Natural killer cell (primary cell): ENCODE results near the gene MAIP1. TPM values are rescaled to one million over a fixed set of nuclear protein-coding genes. Genes with fewer than 3 reads are reported as not detected.
A peak's percentile ranks its signal among the peaks of the same experiment; 100 is the strongest.

ENCODE experiments used
- ATAC-seq, 3 donors: fragments of 150-1000 bp in 2 of 3; fragments of 200-7000 bp in 1 of 3; cut with Tn5 transposase; 1 replicate in 1 of 3; 2 replicates in 2 of 3; pipeline ENCODE4 v1.10.0; 2021; ENCODE audit warnings: mild to moderate bottlenecking in 2 of 3, moderate library complexity in 2 of 3
- DNase-seq, 2 donors: peaks; one replicate each; pipeline versions ENCODE4 v3.0.0 to v3.0.0-alpha.2; 2013 to 2021; ENCODE audit warnings: mixed read lengths in 1 of 2
- H3K27ac ChIP-seq: one replicate; pipeline ENCODE4 v1.5.1; 2013; ENCODE audit warnings: mild to moderate bottlenecking, low read length
- H3K27me3 ChIP-seq: one replicate; pipeline ENCODE4 v1.6.1; 2013; ENCODE audit warnings: low read length; ENCODE audit not compliant: control insufficient read depth, insufficient read depth
- H3K36me3 ChIP-seq: one replicate; pipeline ENCODE4 v1.6.1; 2013; ENCODE audit warnings: low read length; ENCODE audit not compliant: control insufficient read depth, insufficient read depth
- H3K4me1 ChIP-seq: one replicate; pipeline ENCODE4 v1.6.1; 2013; ENCODE audit warnings: low read length; ENCODE audit not compliant: control insufficient read depth, insufficient read depth
- H3K4me3 ChIP-seq: one replicate; pipeline ENCODE4 v1.5.1; 2013; ENCODE audit warnings: low read length
- H3K9me3 ChIP-seq: one replicate; pipeline ENCODE4 v1.6.1; 2013; ENCODE audit warnings: low read length; ENCODE audit not compliant: control insufficient read depth, insufficient read depth
- H3K27ac Mint-ChIP-seq, 2 donors: one replicate each; pipeline ENCODE4 v1.8.0; 2022; ENCODE audit warnings: mild to moderate bottlenecking in 2 of 2, mixed read lengths in 2 of 2, moderate library complexity in 1 of 2
- H3K27me3 Mint-ChIP-seq, 2 donors: one replicate each; pipeline ENCODE4 v1.8.0; 2022; ENCODE audit warnings: low read depth in 2 of 2, mixed read lengths in 2 of 2
- H3K36me3 Mint-ChIP-seq: one replicate; pipeline ENCODE4 v1.8.0; 2022; ENCODE audit warnings: mixed read lengths
- H3K4me1 Mint-ChIP-seq, 2 donors: one replicate each; pipeline ENCODE4 v1.8.0; 2022; ENCODE audit warnings: mixed read lengths in 2 of 2
- H3K4me3 Mint-ChIP-seq: one replicate; pipeline ENCODE4 v1.8.0; 2022; ENCODE audit warnings: mild to moderate bottlenecking, moderate library complexity, mixed read lengths
- H3K9me3 Mint-ChIP-seq, 2 donors: one replicate each; pipeline ENCODE4 v1.8.0; 2022; ENCODE audit warnings: mixed read lengths in 2 of 2
- WGBS: methylation state at CpG from one replicate; pipeline ENCODE4 v1.1.7; 2013; ENCODE audit warnings: missing lambda C conversion rate; ENCODE audit not compliant: insufficient coverage; 5-methylcytosine and 5-hydroxymethylcytosine counted together
- intact Hi-C: fragments of 100-400 bp; cut with micrococcal nuclease; formaldehyde crosslinking; loops from one replicate; pipeline ENCODE4 v1.14.2; 2022
- total RNA-seq, 4 donors: library from RNA; stranded (reverse); fragments of 120-200 nt in 1 of 4; gene quantifications; one replicate each; pipeline versions ENCODE4 v1.2.3 to v1.2.4, GENCODE V29; 2013 to 2022
- TF ChIP-seq, protein P1 (sequence below): fragments of 200-600 bp; IDR thresholded peaks from one replicate; pipeline ENCODE4 v1.8.0; 2022; ENCODE audit warnings: antibody characterized with exemption

The MAIP1 gene
- total RNA-seq, 3 donors from 2014 or later (not counting 1 experiment from before 2014, with no cell fraction given), result 23.5 to 26.4 (median 23.6) TPM

DNA sequence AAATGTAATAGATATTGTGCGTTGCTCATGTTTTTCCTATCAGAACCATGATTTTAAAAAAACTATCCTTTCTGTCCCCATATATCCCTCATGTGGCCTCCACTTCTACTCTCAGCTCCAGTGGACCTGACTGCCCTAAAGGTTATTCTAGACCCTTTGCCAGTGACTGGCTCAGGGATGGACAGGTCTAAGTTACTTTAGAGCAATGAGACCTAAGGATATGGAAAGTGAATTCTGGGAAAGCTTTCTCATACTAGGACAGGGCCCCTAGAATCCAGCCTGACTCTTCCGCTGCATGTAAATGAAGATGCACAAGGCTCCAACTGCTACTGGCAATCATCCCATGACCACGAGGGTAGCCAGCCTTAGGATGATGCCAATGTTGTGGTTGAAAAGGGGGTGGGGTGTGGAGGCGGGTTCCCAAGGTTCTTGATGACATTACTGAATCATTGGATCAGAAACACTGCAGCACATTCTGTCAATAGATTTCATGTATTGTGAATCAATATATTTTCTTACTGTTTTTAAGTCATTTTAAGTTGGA is 23.0 kb upstream of the MAIP1 start:
- H3K4me3 ChIP-seq, result no peak overlapping the region
- intact Hi-C loops, result no loop called here
- no peaks in the 10 kb centered on the region for H3K9me3 Mint-ChIP-seq
- H3K36me3 ChIP-seq, result peaks cover 33% of the 10 kb centered on the region
- H3K27ac ChIP-seq, result no peak overlapping the region
- H3K27ac Mint-ChIP-seq, result no peak overlapping the region
- H3K27me3 Mint-ChIP-seq, result no peaks in the 10 kb centered on the region
- no peaks in the 10 kb centered on the region for H3K36me3 Mint-ChIP-seq
- no peaks in the 10 kb centered on the region for H3K4me1 Mint-ChIP-seq
- no peaks in the 10 kb centered on the region for H3K4me1 ChIP-seq
- H3K4me3 Mint-ChIP-seq, result no peak overlapping the region
- no peaks in the 10 kb centered on the region for H3K9me3 ChIP-seq
- no peaks in the 10 kb centered on the region for H3K27me3 ChIP-seq
- 77% methylated on average over 4 of the region's 4 CpGs for WGBS
- ATAC-seq (no peak), DNase-seq (no peak)
- TF ChIP-seq, protein P1, sequence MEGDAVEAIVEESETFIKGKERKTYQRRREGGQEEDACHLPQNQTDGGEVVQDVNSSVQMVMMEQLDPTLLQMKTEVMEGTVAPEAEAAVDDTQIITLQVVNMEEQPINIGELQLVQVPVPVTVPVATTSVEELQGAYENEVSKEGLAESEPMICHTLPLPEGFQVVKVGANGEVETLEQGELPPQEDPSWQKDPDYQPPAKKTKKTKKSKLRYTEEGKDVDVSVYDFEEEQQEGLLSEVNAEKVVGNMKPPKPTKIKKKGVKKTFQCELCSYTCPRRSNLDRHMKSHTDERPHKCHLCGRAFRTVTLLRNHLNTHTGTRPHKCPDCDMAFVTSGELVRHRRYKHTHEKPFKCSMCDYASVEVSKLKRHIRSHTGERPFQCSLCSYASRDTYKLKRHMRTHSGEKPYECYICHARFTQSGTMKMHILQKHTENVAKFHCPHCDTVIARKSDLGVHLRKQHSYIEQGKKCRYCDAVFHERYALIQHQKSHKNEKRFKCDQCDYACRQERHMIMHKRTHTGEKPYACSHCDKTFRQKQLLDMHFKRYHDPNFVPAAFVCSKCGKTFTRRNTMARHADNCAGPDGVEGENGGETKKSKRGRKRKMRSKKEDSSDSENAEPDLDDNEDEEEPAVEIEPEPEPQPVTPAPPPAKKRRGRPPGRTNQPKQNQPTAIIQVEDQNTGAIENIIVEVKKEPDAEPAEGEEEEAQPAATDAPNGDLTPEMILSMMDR, result no peak

DNA sequence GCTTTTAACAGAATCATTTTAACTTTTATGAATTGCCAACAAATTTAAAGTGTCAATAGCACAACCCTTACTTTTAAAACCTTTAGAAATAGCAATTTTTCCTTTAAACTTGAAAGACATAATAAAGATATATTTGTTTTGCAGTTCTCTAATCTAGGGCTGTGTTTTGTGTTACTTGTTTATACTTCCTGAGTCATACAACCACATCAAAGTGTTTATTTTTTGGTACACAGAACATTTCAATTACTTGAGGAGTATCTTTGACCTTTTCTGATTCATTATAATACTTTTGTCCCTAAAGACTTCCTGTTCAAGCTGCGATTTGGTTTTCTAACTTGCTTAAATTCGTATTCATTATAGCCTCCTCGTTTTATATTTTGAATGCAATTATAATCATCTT is 21.9 kb upstream of the MAIP1 start:
- DNase-seq (no peak), ATAC-seq (no peak)
- H3K9me3 ChIP-seq, result no peaks in the 10 kb centered on the region
- no peaks in the 10 kb centered on the region for H3K36me3 Mint-ChIP-seq
- no peak overlapping the region for H3K4me3 Mint-ChIP-seq
- no peaks in the 10 kb centered on the region for H3K27me3 ChIP-seq
- no peak overlapping the region for H3K27ac Mint-ChIP-seq
- intact Hi-C loops, result no loop called here
- H3K27ac ChIP-seq, result no peak overlapping the region
- no peaks in the 10 kb centered on the region for H3K9me3 Mint-ChIP-seq
- peaks cover 36% of the 10 kb centered on the region for H3K36me3 ChIP-seq
- no peak overlapping the region for H3K4me3 ChIP-seq
- no peaks in the 10 kb centered on the region for H3K27me3 Mint-ChIP-seq
- H3K4me1 Mint-ChIP-seq, result no peaks in the 10 kb centered on the region
- no peaks in the 10 kb centered on the region for H3K4me1 ChIP-seq
- TF ChIP-seq, protein P1, result no peak
- WGBS, result no CpG with 5 or more reads among the region's 3 CpGs

DNA sequence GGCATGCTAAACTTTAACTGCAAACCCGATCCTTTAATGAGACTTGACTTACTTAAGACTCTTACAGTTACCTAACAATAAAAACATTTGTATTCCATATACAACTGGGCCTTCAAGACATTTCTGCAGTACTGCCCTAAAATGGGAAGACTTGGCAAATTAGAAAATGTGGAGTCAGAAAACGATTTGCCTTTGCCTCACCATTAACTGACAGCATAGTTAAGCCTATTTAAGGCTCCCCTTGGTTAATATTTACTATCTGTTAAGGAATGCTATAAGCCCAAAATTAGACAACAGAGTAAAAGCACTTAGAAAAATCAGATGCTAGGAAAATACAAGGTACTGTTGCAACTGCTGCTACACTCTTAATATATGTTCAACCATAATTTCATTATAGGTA is 18.8 kb upstream of the MAIP1 start:
- DNase-seq, result no peak
- H3K9me3 ChIP-seq, result no peaks in the 10 kb centered on the region
- no peak for ATAC-seq
- H3K4me3 Mint-ChIP-seq, result no peak overlapping the region
- no peak overlapping the region for H3K27ac Mint-ChIP-seq
- H3K27me3 ChIP-seq, result no peaks in the 10 kb centered on the region
- H3K4me1 Mint-ChIP-seq, result no peaks in the 10 kb centered on the region
- peaks cover 36% of the 10 kb centered on the region for H3K36me3 ChIP-seq
- no peak overlapping the region for H3K27ac ChIP-seq
- no peaks in the 10 kb centered on the region for H3K27me3 Mint-ChIP-seq
- H3K4me1 ChIP-seq, result no peaks in the 10 kb centered on the region
- intact Hi-C loops, result no loop called here
- no peak overlapping the region for H3K4me3 ChIP-seq
- TF ChIP-seq, protein P1, result no peak
- 89% methylated on average over 2 of the region's 2 CpGs for WGBS
- no peaks in the 10 kb centered on the region for H3K36me3 Mint-ChIP-seq
- no peaks in the 10 kb centered on the region for H3K9me3 Mint-ChIP-seq

DNA sequence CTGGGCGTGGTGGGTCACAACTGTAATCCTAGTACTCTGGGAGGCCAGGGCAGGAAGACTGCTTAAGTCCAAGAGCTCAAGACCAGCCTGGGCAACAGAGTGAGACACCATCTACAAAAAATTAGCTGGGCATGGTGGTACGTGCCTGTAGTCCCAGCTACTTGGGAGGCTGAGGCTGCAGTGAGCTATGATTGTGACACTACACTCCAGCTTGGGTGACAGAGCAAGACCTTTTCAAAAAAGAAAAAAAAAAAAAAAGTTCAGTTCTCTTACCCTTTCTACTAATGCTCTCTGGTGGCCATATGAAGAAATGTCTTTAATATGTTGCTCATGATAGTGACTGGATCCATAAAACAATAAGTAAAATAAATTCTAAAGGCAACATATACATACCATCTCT is 15.0 kb upstream of the MAIP1 start:
- ATAC-seq (peak in 2 of 3 donors; percentile 43 to 47), DNase-seq (peak in 1 of 2 donors; percentile 14)
- no peaks in the 10 kb centered on the region for H3K4me1 ChIP-seq
- intact Hi-C loops, result no loop called here
- H3K9me3 ChIP-seq, result no peaks in the 10 kb centered on the region
- H3K36me3 ChIP-seq, result peaks cover 40% of the 10 kb centered on the region
- Mint-ChIP-seq H3K4me3 (no peak overlapping the region), H3K36me3 (no peaks in the 10 kb centered on the region), H3K27ac (no peak overlapping the region), H3K9me3 (no peaks in the 10 kb centered on the region), H3K27me3 (no peaks in the 10 kb centered on the region), H3K4me1 (peaks cover 0 to 13% of the 10 kb centered on the region in 2 donors)
- TF ChIP-seq, protein P1, result peak; percentile 16
- no peak overlapping the region for H3K4me3 ChIP-seq
- no peak overlapping the region for H3K27ac ChIP-seq
- no peaks in the 10 kb centered on the region for H3K27me3 ChIP-seq
- 95% methylated on average over 2 of the region's 2 CpGs for WGBS
